GM21529 (cell line): ENCODE data around the gene CCN2.
"Not testable (repeated sequence)": the region's sequence is repeated elsewhere in the genome, so short reads cannot be mapped to it uniquely, and the experiment has no call there.

Experiments
- ATAC-seq: cut with Tn5 transposase; IDR thresholded peaks from one replicate; pipeline ENCODE4 v1.9.1; 2021; ENCODE audit not compliant: unreplicated experiment

Gene CCN2

DNA sequence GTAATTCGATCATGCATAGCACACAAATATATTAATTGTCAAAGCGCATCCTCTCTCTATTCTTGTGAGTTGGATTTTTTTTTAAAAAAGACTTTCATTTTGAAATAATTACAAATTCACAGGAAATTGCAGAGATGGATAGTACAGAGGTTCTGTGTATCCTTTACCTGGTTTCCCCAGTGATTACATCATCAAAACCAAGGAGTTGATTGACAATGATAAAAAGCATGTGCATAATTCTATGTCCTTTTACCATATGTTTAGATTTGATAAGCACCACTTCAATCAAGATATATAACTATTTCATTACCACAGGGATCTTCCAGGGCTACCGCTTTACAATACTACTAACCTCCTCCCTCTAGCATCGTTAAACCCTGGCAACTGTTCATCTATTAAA lies 40.2 kb downstream of the CCN2 start:
- ATAC-seq = no peak

DNA sequence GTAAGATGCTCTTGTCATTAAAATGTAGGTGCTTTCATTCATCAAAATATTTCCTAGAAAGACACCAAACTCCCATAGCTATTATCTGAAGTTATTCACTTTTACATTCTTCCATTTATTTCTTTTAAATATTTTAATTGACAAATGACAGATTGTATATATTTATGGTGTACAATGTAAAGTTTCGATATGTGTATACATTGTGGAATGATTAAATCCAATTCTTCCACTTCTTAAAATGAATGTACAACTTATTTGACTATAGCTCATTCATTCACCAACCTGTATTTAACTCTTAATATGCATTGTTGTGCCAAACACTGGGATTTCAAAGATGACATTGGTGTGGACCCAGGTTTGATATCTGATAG lies 41.0 kb downstream of the CCN2 start:
- peak; percentile 8 for ATAC-seq

GRCh38 chr6:131909408-131910218 lies 41.6 kb downstream of the CCN2 start:
- ATAC-seq = peak; percentile 100

GRCh38 chr6:131908787-131909186 lies 42.4 kb downstream of the CCN2 start:
- ATAC-seq = not testable (repeated sequence)

DNA sequence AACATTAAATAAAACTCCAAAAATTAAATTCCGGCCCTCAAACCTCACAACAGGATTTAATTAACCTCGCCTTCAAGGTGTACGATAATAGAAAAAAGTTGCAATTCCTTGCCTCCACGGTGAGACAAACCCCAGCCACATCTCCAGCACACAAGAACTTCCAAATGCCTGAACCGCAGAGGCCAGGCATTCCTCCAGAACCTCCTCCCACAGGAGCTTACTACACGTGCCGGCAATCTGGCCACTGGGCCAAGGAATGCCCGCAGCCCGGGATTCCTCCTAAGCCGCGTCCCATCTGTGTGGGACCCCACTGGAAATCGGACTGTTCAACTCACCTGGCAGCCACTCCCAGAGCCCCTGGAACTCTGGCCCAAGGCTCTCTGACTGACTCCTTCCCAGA lies 47.4 kb downstream of the CCN2 start:
- not testable (repeated sequence) for ATAC-seq

GRCh38 chr6:131901326-131901873 lies 49.8 kb downstream of the CCN2 start:
- ATAC-seq = not testable (repeated sequence)

DNA sequence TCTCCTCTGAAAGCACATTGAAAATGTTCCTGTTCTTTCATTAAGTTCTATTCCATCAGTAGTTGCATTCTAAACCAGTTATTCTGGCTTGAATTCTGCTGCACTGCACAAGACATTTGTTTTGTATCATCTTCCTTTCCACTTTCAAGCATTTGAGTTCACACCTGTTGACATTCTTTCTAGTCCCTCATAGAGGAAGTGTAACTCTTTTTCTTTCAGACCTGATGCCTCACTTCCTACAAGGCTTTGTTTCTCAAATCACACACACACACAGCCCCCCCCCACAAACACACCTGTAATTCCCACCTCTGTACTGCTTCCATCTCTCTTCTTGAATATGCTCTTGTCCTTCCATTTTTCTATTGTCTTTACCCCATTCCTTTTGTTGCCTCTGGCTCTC lies 50.9 kb downstream of the CCN2 start:
- ATAC-seq = no peak

GRCh38 chr6:131898718-131899117 lies 52.5 kb downstream of the CCN2 start:
- no peak for ATAC-seq
